Panc1 (cell line): ENCODE data around the gene GPR173. TPM values are rescaled to one million over a fixed set of nuclear protein-coding genes. Genes with fewer than 3 reads are reported as not detected.

Source experiments
- ATAC-seq: fragments of 200-7000 bp; cut with Tn5 transposase; 2 replicates; pipeline ENCODE4 v1.9.1; 2020; ENCODE audit warnings: mild to moderate bottlenecking, moderate library complexity
- BruUV-seq: library from RNA; stranded (reverse); fragments of 400-500 nt; replicated peaks from 2 replicates; lab custom pipeline; 2021; lab: Mats Ljungman, UMichigan
- CTCF ChIA-PET: fragments of 300-600 bp; sonication (Branson Sonifier 250); formaldehyde crosslinking; loops from one replicate; lab custom pipeline; 2022; ENCODE audit warnings: antibody characterized with exemption; lab: Charles Lee
- POLR2A ChIA-PET: fragments of 300-600 bp; sonication (Branson Sonifier 250); formaldehyde crosslinking; loops from one replicate; lab custom pipeline; 2022; ENCODE audit warnings: antibody characterized with exemption; lab: Charles Lee
- DNase-seq: peaks from one replicate; pipeline ENCODE4 v3.0.0-alpha.2; 2010; ENCODE audit warnings: low read depth, low spot score
- H3K27ac ChIP-seq: 2 replicates; pipeline ENCODE4 v1.5.1; 2011; ENCODE audit warnings: mild to moderate bottlenecking, low read length, inconsistent platforms
- H3K27me3 ChIP-seq: fragments of 200-500 bp; sonication (Bioruptor generic); 2 replicates; pipeline ENCODE4 v1.6.0; 2014; ENCODE audit warnings: low read length, inconsistent platforms; ENCODE audit not compliant: control insufficient read depth, insufficient read depth
- H3K36me3 ChIP-seq: fragments of 200-500 bp; sonication (Bioruptor generic); 2 replicates; pipeline ENCODE4 v1.5.1; 2014; ENCODE audit warnings: inconsistent platforms, mild to moderate bottlenecking, low read length, moderate library complexity; ENCODE audit not compliant: control insufficient read depth, insufficient read depth
- H3K4me1 ChIP-seq: 2 replicates; pipeline ENCODE4 v1.5.1; 2011; ENCODE audit warnings: inconsistent platforms, mild to moderate bottlenecking, low read length, moderate library complexity; ENCODE audit not compliant: control insufficient read depth, insufficient read depth
- H3K4me3 ChIP-seq, 2 experiments: 2 replicates each; pipeline ENCODE4 v1.5.1; 2011 to 2012; ENCODE audit warnings: low read depth in 2 of 2, low read length in 2 of 2, mild to moderate bottlenecking in 2 of 2, inconsistent platforms in 1 of 2, moderate library complexity in 1 of 2
- H3K9me3 ChIP-seq: fragments of 200-500 bp; sonication (Bioruptor generic); 2 replicates; pipeline ENCODE4 v1.5.1; 2014; ENCODE audit warnings: low read depth, mild to moderate bottlenecking, inconsistent platforms, low read length, moderate library complexity; ENCODE audit not compliant: control insufficient read depth, insufficient read depth
- POLR2AphosphoS5 ChIP-seq: IDR thresholded peaks from 2 replicates; pipeline ENCODE4 v1.6.1; 2012; ENCODE audit warnings: mild to moderate bottlenecking, low read depth, low read length, moderate library complexity
- SIN3A ChIP-seq: IDR thresholded peaks from 2 replicates; pipeline ENCODE4 v1.6.1; 2012; ENCODE audit warnings: low read depth, mild to moderate bottlenecking, low read length, moderate library complexity, borderline replicate concordance; ENCODE audit not compliant: insufficient read depth
- TCF7L2 ChIP-seq: IDR thresholded peaks from 2 replicates; pipeline ENCODE4 v1.6.1; 2011; ENCODE audit warnings: mild to moderate bottlenecking, low read depth, low read length, inconsistent platforms
- in situ Hi-C: cut with HindIII; loops from 2 replicates; pipeline ENCODE4 v1.10.0; 2016; ENCODE audit warnings: low sequenced_read_pairs, low pct_unique_long_range_greater_than_20kb
- intact Hi-C: fragments of 100-400 bp; cut with micrococcal nuclease; formaldehyde crosslinking; loops from one replicate; pipeline ENCODE4 v1.10.0; 2022; ENCODE audit not compliant: unreplicated experiment
- total RNA-seq: library from RNA; stranded (reverse); gene quantifications from one replicate; pipeline ENCODE4 v1.2.1, GENCODE V29; 2021; ENCODE audit not compliant: unreplicated experiment
- TF ChIP-seq, protein P1 (sequence below), 2 experiments: IDR thresholded peaks; 2 replicates each; pipeline ENCODE4 v1.6.1; 2011 to 2012; ENCODE audit warnings: low read depth in 2 of 2, control low read depth in 1 of 2, low read length in 1 of 2, mild to moderate bottlenecking in 1 of 2, moderate library complexity in 1 of 2; ENCODE audit not compliant: insufficient read depth in 1 of 2
- TF ChIP-seq, protein P2 (sequence below): fragments of 450-650 bp; IDR thresholded peaks from 2 replicates; pipeline ENCODE4 v1.5.1; 2017; ENCODE audit warnings: mild to moderate bottlenecking

The GPR173 gene
- total RNA-seq, 1 experiment from 2014 or later, result 0.13 TPM

DNA sequence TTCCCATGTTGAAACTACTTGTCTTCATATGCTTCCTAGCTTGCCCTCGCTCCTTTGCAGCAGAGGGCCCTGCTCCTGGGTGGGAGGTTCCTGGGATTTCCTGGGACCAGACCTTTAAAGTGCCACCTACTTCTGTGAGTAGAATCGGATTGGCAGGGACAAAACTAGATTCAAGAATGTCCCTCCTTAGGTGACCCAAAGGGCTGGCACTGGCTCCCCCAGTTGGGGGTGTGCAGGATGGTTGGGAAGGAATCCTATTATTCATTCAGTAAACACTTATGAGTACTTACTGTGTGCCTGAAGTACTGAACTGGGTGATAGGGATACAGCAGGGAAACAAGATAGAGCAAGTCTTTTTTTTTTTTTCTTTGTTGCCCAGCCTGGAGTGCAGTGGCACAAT is 42.8 kb downstream of the GPR173 start:
- Histone ChIP-seq H3K4me1 (peaks cover 14% of the 10 kb centered on the region), H3K36me3 (no peaks in the 10 kb centered on the region; the same call in 1 of the 2 replicates), H3K27me3 (no peaks in the 10 kb centered on the region), H3K4me3 (no peak overlapping the region), H3K9me3 (no peaks in the 10 kb centered on the region), H3K27ac (no peak overlapping the region)
- in situ Hi-C loops, result no loop called here
- ChIA-PET CTCF (interaction anchor here (0.7 kb wide), 1 partner anchor 19 kb away, joined by 7 read pairs; no protein-coding TSS in a partner anchor), POLR2A (no interaction called here)
- TF ChIP-seq SIN3A (no peak), TCF7L2 (no peak), POLR2AphosphoS5 (no peak)
- TF ChIP-seq, protein P1, sequence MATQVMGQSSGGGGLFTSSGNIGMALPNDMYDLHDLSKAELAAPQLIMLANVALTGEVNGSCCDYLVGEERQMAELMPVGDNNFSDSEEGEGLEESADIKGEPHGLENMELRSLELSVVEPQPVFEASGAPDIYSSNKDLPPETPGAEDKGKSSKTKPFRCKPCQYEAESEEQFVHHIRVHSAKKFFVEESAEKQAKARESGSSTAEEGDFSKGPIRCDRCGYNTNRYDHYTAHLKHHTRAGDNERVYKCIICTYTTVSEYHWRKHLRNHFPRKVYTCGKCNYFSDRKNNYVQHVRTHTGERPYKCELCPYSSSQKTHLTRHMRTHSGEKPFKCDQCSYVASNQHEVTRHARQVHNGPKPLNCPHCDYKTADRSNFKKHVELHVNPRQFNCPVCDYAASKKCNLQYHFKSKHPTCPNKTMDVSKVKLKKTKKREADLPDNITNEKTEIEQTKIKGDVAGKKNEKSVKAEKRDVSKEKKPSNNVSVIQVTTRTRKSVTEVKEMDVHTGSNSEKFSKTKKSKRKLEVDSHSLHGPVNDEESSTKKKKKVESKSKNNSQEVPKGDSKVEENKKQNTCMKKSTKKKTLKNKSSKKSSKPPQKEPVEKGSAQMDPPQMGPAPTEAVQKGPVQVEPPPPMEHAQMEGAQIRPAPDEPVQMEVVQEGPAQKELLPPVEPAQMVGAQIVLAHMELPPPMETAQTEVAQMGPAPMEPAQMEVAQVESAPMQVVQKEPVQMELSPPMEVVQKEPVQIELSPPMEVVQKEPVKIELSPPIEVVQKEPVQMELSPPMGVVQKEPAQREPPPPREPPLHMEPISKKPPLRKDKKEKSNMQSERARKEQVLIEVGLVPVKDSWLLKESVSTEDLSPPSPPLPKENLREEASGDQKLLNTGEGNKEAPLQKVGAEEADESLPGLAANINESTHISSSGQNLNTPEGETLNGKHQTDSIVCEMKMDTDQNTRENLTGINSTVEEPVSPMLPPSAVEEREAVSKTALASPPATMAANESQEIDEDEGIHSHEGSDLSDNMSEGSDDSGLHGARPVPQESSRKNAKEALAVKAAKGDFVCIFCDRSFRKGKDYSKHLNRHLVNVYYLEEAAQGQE (IDR thresholded peaks at IDR 0.05; ENCODE audit: insufficient read depth in 1 of 2, low read depth in 2 of 2, low read length in 1 of 2), result no peak
- TF ChIP-seq, protein P2, sequence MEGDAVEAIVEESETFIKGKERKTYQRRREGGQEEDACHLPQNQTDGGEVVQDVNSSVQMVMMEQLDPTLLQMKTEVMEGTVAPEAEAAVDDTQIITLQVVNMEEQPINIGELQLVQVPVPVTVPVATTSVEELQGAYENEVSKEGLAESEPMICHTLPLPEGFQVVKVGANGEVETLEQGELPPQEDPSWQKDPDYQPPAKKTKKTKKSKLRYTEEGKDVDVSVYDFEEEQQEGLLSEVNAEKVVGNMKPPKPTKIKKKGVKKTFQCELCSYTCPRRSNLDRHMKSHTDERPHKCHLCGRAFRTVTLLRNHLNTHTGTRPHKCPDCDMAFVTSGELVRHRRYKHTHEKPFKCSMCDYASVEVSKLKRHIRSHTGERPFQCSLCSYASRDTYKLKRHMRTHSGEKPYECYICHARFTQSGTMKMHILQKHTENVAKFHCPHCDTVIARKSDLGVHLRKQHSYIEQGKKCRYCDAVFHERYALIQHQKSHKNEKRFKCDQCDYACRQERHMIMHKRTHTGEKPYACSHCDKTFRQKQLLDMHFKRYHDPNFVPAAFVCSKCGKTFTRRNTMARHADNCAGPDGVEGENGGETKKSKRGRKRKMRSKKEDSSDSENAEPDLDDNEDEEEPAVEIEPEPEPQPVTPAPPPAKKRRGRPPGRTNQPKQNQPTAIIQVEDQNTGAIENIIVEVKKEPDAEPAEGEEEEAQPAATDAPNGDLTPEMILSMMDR, result no peak
- intact Hi-C loops, result no loop called here
- DNase-seq (no peak), ATAC-seq (no peak)
- BruUV-seq, result no TSS peak

DNA sequence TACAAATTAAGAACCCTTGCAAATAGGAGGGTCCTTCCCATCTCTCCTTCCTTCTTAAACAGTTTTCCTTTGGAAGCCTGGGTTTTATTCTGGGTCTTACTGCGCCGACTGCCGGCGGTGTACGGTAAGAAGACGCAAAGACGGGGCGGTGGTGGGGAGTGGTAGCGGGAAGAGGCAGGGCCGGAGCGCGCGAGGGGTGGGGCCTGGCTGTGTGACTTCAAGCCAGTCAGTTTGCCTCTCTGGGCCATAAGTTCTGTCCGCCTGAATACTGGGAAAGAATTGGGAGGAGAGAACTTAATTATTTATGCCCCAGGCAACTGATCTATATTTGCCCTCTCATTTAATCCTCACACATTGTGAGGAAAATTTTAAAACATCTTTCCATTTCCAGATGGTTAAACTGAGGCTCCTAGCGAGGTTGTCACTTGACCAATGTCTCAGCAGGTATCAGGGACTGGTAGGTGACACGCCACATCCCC is 44.6 kb downstream of the GPR173 start:
- peak; percentile 85 for ATAC-seq
- no TSS peak for BruUV-seq
- CTCF ChIA-PET, result no interaction called here

More for the DNA sequence above, 44.6 kb downstream of the GPR173 start:
- H3K4me1 ChIP-seq, result peaks cover 6% of the 10 kb centered on the region; the same call in 1 of the 2 replicates
- POLR2A ChIA-PET, result no interaction called here
- in situ Hi-C loops, result no loop called here
- peak overlapping the region; percentile 83 for H3K27ac ChIP-seq
- intact Hi-C loops, result loop anchor here (1.0 kb wide), 1 partner anchor 22 kb away; no protein-coding TSS in a partner anchor
- H3K4me3 ChIP-seq, result peak overlapping the region; percentile 72 to 93
- H3K9me3 ChIP-seq, result no peaks in the 10 kb centered on the region
- TF ChIP-seq, protein P1 (IDR thresholded peaks at IDR 0.05; ENCODE audit: insufficient read depth in 1 of 2, low read depth in 2 of 2, low read length in 1 of 2), result no peak
- TF ChIP-seq SIN3A, result no peak
- TF ChIP-seq TCF7L2, result no peak
- TF ChIP-seq, protein P2, result peak; percentile 81
- DNase-seq, result no peak
- no peaks in the 10 kb centered on the region for H3K27me3 ChIP-seq
- no peaks in the 10 kb centered on the region; the same call in 1 of the 2 replicates for H3K36me3 ChIP-seq
